ENCODE results near the gene PRRT4. TPM values are rescaled to one million over a fixed set of nuclear protein-coding genes. Genes with fewer than 3 reads are reported as not detected.
A peak's percentile ranks its signal among the peaks of the same experiment; 100 is the strongest.

Gene PRRT4
- total and polyA plus RNA-seq, 9 of the 15 experiments (the other 6 are each of a cell fraction or from before 2014, with no cell fraction given): not detected

DNA sequence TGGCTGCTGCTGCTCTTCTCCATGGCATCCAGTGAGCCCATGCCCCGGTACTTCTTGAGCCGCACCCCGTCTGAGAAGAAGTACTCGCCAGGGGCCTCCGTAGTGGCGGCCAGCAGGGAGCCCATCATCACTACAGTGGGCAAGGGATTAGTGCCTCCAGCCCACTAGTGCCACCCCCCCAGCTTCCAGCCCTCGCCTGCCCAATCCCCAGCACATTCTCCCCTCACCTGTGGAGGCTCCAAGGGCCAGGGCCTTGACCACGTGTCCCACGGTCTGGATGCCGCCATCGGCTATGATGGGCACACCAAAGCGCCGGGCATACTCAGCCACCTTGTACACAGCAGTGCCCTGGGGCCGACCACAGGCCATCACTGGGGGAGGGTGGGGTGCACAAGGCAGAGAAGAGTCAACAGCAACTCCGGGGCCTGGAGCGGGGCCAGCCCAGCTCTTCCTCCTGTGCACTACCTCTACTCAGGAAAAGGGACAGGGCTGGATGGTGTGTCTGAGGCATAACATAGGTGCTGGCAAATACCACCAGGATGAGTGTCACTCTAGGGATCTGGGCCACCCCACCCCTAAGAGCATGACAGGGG lies 33.5 kb upstream of the PRRT4 start:
- 91% methylated on average over 16 of the region's 16 CpGs for WGBS (ENCODE audit: insufficient coverage, low coverage, missing lambda C conversion rate)
- ChIA-PET POLR2A (interaction anchor here (0.6 kb wide), 1 partner anchor 12 kb away, joined by 3 read pairs; no protein-coding TSS in a partner anchor), CTCF (ENCODE audit: low intra/inter-chr PET ratio) (interaction anchor here (1.0 to 8.2 kb wide), 2 partner anchors 31 to 66 kb away, joined by 4 to 134 read pairs; no protein-coding TSS in a partner anchor)
- peaks cover 11% of the 10 kb centered on the region; the same call in 1 of the 2 replicates for H4K20me1 ChIP-seq (replicated peaks; ENCODE audit: control insufficient read depth, insufficient read depth, low read length)
- H3K4me3 ChIP-seq: no peak overlapping the region
- FAIRE-seq (no peak), ATAC-seq (no peak), DNase-seq (ENCODE audit: extremely low read depth in 1 of 4, low spot score in 3 of 4) (peak in 1 of 4 experiments; percentile 21)
- H3K27me3 ChIP-seq (ENCODE audit: control insufficient read depth in 2 of 2, insufficient read depth in 2 of 2, low read length in 2 of 2): no peaks in the 10 kb centered on the region
- intact Hi-C loops (cut with micrococcal nuclease) (no loop called here), in situ Hi-C loops (cut with MboI) (no loop called here)
- no peak overlapping the region; a peak in 1 of 4 replicates for H3K9ac ChIP-seq (ENCODE audit: insufficient read depth in 1 of 2, low read depth in 2 of 2, low read length in 2 of 2)
- no TSS peak for BruUV-seq (replicated peaks)
- H3K79me2 ChIP-seq (ENCODE audit: control insufficient read depth, insufficient read depth, low read length): no peaks in the 10 kb centered on the region
- H3K4me2 ChIP-seq (ENCODE audit: insufficient read depth, low read length): no peak overlapping the region
- H3K9me3 ChIP-seq (replicated peaks; ENCODE audit: control insufficient read depth, insufficient read depth, low read depth, low read length): no peaks in the 10 kb centered on the region
- TF ChIP-seq ZNF57 (CRISPR knock-in tag; IDR thresholded peaks at IDR 0.05) (no peak), BCL6 (CRISPR knock-in tag; IDR thresholded peaks at IDR 0.05) (no peak), ZNF707 (CRISPR knock-in tag; conservative IDR thresholded peaks at IDR 0.05) (no peak), POLR2G (IDR thresholded peaks at IDR 0.05; ENCODE audit: low read depth, low read length) (peak; percentile 54; the same call in 1 of the 2 replicates), ETS1 (conservative IDR thresholded peaks at IDR 0.05; ENCODE audit: control insufficient read depth, low read depth, low read length) (0 out of 2 replicates have a peak, but pooled peaks have one; percentile 34), RBFOX2 (IDR thresholded peaks at IDR 0.05; ENCODE audit: low read depth, low read length) (0 out of 2 replicates have a peak, but pooled peaks have one; percentile 41)
- TF ChIP-seq, protein P1, sequence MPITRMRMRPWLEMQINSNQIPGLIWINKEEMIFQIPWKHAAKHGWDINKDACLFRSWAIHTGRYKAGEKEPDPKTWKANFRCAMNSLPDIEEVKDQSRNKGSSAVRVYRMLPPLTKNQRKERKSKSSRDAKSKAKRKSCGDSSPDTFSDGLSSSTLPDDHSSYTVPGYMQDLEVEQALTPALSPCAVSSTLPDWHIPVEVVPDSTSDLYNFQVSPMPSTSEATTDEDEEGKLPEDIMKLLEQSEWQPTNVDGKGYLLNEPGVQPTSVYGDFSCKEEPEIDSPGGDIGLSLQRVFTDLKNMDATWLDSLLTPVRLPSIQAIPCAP (CRISPR knock-in tag; IDR thresholded peaks at IDR 0.05; ENCODE audit: borderline replicate concordance): no peak
- no peak overlapping the region for H2AFZ ChIP-seq (ENCODE audit: low read depth, low read length)
- peaks cover 75% of the 10 kb centered on the region for H3K36me3 ChIP-seq (ENCODE audit: control insufficient read depth, insufficient read depth, low read length)
- no peak overlapping the region for H3K27ac ChIP-seq (ENCODE audit: extremely low read depth, low read depth, low read length)
- no peaks in the 10 kb centered on the region for H3K9me1 ChIP-seq (ENCODE audit: control insufficient read depth, insufficient read depth, low read length)
- peaks cover 0 to 16% of the 10 kb centered on the region in 2 experiments; a peak in 2 of 5 replicates for H3K4me1 ChIP-seq (replicated peaks in 1 of 2; ENCODE audit: control insufficient read depth in 2 of 2, insufficient read depth in 2 of 2, low read length in 2 of 2)

All from K562 (cell line).